22Rv1 (cell line): ENCODE results near the gene FBN1.

Experiments used
- H3K27ac ChIP-seq: fragments of 450-650 bp; 2 replicates; pipeline ENCODE4 v1.5.1; 2017
- ZFX ChIP-seq: fragments of 450-650 bp; IDR thresholded peaks from 2 replicates; pipeline ENCODE4 v1.6.1; 2017; ENCODE audit warnings: antibody characterized with exemption, borderline replicate concordance
- TF ChIP-seq, protein P1 (sequence below): fragments of 450-650 bp; IDR thresholded peaks from 2 replicates; pipeline ENCODE4 v1.5.1; 2017; ENCODE audit warnings: mild to moderate bottlenecking

Gene FBN1

DNA sequence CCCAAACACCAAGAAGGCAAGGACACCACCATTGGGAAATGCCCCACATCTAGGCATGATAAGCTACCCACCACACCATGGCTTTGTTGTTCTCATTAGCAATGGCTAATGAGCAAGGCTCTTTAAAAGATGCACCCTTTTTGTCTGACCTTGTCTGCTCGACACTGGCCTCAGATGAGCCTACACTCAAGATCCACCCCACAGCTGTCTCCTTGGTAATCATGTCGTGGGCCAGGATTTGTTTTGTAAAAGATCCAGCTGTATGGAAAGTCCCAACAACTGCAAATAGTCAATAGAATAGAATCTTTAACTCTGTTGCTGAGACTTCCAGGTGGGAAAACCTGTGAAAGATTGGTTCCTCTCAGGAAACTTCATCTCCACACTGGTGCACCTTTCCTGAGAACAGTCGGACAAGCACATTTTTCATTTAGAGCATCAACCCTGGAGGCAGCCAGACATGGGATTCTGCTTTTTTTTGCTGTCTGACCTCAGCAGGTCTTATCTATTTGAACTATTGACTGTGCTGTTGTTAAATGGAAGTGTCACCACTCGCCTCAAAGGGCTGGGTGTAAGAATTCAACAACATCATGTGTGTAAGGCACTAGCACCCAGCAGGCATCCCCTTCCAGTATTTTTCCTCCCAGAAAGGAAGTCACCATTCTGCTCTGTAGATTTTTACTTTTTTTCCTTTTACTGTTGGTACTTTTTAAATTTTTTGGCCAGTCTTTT is 278.8 kb downstream of the FBN1 start:
- no peak overlapping the region for H3K27ac ChIP-seq

DNA sequence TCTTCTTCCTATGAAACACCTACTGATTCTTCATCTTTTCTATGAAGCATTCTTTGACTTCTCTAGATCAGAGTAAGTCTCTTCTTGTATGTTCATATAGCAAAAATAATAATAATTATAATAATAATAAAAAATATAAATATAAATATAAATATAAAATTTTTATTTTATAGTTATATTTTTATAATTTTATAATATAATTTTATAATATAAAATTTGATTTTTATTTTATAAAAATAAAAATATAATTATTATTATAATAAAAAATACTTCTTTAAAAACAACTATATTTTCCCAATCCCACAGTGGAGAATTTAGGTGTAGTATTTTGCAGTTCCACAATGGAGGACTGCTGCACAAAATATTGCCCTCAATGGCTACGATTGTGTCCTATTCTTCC is 279.9 kb downstream of the FBN1 start:
- no peak overlapping the region for H3K27ac ChIP-seq
- TF ChIP-seq, protein P1, sequence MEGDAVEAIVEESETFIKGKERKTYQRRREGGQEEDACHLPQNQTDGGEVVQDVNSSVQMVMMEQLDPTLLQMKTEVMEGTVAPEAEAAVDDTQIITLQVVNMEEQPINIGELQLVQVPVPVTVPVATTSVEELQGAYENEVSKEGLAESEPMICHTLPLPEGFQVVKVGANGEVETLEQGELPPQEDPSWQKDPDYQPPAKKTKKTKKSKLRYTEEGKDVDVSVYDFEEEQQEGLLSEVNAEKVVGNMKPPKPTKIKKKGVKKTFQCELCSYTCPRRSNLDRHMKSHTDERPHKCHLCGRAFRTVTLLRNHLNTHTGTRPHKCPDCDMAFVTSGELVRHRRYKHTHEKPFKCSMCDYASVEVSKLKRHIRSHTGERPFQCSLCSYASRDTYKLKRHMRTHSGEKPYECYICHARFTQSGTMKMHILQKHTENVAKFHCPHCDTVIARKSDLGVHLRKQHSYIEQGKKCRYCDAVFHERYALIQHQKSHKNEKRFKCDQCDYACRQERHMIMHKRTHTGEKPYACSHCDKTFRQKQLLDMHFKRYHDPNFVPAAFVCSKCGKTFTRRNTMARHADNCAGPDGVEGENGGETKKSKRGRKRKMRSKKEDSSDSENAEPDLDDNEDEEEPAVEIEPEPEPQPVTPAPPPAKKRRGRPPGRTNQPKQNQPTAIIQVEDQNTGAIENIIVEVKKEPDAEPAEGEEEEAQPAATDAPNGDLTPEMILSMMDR: no peak
- no peak for TF ChIP-seq ZFX

More for the DNA sequence above, 278.8 kb downstream of the FBN1 start:
- TF ChIP-seq ZFX: no peak
- TF ChIP-seq, protein P1: no peak

DNA sequence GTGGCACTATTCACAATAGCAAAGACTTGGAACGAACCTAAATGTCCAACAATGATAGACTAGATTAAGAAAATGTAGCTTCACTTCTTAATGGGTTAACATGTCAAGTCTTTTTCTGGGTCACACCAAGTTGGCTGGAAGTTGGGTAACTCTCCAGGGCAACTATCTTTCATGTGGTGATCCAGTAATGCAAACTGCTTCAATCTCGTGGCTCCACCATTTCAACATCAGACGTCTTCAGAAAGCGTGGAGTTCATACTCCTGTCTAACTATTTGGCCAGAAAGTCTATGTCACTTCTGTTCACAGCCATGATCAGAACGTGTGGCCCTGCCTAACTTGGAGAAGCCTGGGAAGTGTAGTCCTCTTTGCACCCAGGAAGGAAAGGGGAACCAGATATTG is 282.0 kb downstream of the FBN1 start:
- no peak for TF ChIP-seq ZFX
- TF ChIP-seq, protein P1: no peak
- no peak overlapping the region for H3K27ac ChIP-seq

DNA sequence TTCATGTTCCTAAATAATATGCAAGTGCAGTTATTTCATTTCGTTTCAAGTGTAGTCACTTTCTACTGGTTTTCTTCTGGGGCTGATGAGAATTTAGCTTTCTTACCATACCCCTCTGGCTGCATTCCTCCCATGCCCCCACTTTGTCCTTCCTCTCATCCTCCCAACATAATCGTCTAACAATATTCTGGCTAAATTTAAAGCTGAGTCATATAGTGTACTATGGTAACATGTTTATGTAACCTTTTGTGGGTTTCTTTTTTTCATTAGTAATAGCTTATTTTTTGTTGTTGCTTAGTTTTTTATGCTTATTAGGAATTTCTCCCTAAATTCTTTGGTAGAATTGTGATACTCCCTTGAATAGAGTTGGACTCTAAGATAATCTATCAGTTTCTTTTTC is 283.8 kb downstream of the FBN1 start:
- TF ChIP-seq, protein P1: no peak
- TF ChIP-seq ZFX: no peak
- no peak overlapping the region for H3K27ac ChIP-seq

DNA sequence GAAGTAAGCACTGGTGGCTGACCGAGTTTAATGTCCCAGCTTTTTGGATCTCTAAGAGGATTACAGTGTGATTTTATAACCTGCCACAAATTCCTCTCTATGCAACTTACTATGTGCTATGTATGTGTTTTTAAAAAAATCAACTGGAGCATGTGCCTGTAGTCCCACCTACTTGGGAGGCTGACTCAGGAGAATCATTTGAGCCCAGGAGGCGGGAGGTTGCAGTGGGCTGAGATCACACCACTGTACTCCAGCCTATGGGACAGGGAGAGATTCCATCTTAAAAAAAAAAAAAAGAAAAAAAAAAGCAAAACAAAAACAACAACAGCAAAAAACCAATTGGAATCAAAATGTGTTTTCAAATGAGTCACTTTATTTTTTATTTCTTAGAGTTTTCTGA is 284.7 kb downstream of the FBN1 start:
- no peak overlapping the region for H3K27ac ChIP-seq
- TF ChIP-seq, protein P1: no peak
- no peak for TF ChIP-seq ZFX
